Activated naive CD8-positive, alpha-beta T cell treated with anti-CD3 and anti-CD28 coated beads, Interleukin-2, amount 50 U/mL, for 24 hours (primary cell): ENCODE data around the gene NBR1.
"Not testable (repeated sequence)": the region's sequence is repeated elsewhere in the genome, so short reads cannot be mapped to it uniquely, and the experiment has no call there.

ENCODE experiments used
- ATAC-seq: fragments of 150-1000 bp; cut with Tn5 transposase; one replicate; pipeline ENCODE4 v1.10.0; 2021
- DNase-seq: peaks from one replicate; pipeline ENCODE4 v3.0.0; 2021
- H3K27ac Mint-ChIP-seq: one replicate; pipeline ENCODE4 v1.8.0; 2021; ENCODE audit warnings: mild to moderate bottlenecking, mixed read lengths
- H3K27me3 Mint-ChIP-seq: one replicate; pipeline ENCODE4 v1.8.0; 2021; ENCODE audit warnings: mixed read lengths
- H3K36me3 Mint-ChIP-seq: one replicate; pipeline ENCODE4 v1.8.0; 2021; ENCODE audit warnings: low read depth, mixed read lengths
- H3K4me1 Mint-ChIP-seq: one replicate; pipeline ENCODE4 v1.8.0; 2021; ENCODE audit warnings: mixed read lengths
- H3K4me3 Mint-ChIP-seq: one replicate; pipeline ENCODE4 v1.8.0; 2021; ENCODE audit warnings: mild to moderate bottlenecking, moderate library complexity, mixed read lengths
- H3K9me3 Mint-ChIP-seq: one replicate; pipeline ENCODE4 v1.8.0; 2021; ENCODE audit warnings: mixed read lengths

Gene NBR1

DNA sequence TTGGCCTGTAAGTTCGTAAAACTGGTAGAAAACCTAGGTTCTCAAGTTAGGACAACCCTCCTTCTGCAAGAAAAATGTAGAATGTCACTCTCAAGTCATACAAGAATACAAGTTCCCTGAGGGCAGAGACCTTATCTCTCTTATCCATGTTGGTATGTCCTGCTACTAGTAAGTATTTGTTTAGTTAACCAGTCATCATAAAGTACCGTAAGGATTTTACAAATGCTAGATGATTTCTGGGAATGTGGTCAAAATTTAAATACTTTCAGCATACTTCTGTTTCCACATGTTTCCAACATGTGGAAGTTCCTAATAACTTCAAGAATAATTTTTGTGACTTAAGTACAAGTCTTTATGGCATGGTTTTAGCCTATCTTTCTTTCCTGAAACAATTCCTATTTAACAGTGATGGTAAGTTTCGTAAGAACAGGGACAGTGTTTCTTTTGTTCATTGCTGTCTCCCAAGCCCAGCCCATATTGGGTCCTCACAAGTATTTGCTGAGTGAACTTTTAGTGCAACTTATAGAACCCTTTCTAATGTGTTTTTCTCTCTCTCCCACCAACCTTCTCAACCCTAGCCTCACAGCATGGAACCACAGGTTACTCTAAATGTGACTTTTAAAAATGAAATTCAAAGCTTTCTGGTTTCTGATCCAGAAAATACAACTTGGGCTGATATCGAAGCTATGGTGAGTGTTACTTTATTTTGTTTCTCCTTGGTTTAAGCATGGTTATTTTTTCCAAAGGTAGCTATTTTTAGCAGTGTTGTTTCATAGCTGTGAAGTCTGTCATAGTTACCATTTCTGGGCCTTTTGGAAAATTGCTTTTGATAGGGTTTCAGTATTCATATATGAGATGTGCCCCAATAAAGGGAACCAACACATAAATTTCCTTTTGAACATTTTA is 4.5 kb downstream of the NBR1 start:
- Mint-ChIP-seq H3K36me3 (peaks cover 12% of the 10 kb centered on the region), H3K4me1 (peaks cover 54% of the 10 kb centered on the region), H3K27me3 (no peaks in the 10 kb centered on the region), H3K9me3 (no peaks in the 10 kb centered on the region), H3K27ac (peak overlapping the region; percentile 97), H3K4me3 (peak overlapping the region; percentile 66)
- ATAC-seq (peak; percentile 31), DNase-seq (no peak)

GRCh38 chr17:43176119-43176570 is 5.1 kb downstream of the NBR1 start:
- Mint-ChIP-seq H3K36me3 (peaks cover 12% of the 10 kb centered on the region), H3K4me3 (peak overlapping the region; percentile 66)
- ATAC-seq = no peak

DNA sequence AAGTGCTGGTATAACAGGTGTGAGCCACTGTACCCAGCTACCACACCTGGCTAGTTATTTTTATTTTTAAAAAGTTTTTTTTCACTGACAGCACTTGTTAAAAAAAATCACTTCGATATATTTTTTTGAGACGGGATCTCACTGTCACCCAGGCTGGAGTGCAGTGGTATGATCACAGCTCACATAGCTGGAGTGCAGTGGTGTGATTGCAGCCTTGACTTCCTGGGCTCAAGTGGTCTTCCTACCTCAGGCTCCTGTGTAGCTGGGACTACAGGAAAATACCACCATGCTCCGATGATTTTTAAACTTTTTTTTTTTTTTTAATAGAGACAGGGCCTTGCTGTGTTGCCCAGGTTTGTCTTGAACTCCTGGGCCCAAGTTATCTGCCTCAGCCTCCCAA is 12.9 kb downstream of the NBR1 start:
- Mint-ChIP-seq H3K9me3 (no peaks in the 10 kb centered on the region), H3K27me3 (no peaks in the 10 kb centered on the region), H3K4me3 (no peak overlapping the region), H3K4me1 (no peaks in the 10 kb centered on the region), H3K27ac (no peak overlapping the region), H3K36me3 (peaks cover 15% of the 10 kb centered on the region)
- DNase-seq = no peak
- no peak for ATAC-seq

More at GRCh38 chr17:43176119-43176570, 5.1 kb downstream of the NBR1 start:
- Mint-ChIP-seq H3K4me1 (peaks cover 54% of the 10 kb centered on the region), H3K27ac (peak overlapping the region; percentile 97), H3K9me3 (no peaks in the 10 kb centered on the region), H3K27me3 (no peaks in the 10 kb centered on the region)
- no peak for DNase-seq

DNA sequence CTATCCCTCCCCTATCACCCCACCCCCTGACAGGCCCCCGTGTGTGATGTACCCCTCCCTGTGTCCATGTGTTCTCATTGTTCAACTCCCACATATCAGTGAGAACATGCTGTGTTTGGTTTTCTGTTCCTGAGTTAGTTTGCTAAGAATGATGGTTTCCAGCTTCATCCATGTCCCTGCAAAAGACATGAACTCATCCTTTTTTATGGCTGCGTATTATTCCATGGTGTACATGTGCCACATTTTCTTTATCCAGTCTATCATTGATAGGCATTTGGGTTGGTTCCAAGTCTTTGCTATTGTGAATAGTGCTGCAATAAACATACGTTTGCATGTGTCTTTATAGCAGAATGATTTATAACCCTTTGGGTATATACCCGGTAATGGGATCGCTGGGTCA is 15.6 kb downstream of the NBR1 start:
- H3K9me3 Mint-ChIP-seq, H3K27ac Mint-ChIP-seq, H3K4me1 Mint-ChIP-seq, H3K4me3 Mint-ChIP-seq, DNase-seq, ATAC-seq, H3K27me3 Mint-ChIP-seq: not testable (repeated sequence)
- peaks cover 32% of the 10 kb centered on the region for H3K36me3 Mint-ChIP-seq

DNA sequence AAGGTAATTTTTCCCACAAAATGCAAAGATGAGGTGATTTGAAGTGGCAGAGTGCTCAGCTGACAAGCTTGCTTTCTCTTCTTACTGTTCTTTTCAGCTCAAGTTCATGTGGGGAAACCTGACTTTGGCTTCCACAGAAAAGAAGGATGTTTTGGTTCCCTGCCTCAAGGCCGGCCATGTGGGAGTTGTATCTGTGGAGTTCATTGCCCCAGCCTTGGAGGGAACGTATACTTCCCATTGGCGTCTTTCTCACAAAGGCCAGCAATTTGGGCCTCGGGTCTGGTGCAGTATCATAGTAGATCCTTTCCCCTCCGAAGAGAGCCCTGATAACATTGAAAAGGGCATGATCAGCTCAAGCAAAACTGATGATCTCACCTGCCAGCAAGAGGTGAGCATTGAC is 22.2 kb downstream of the NBR1 start:
- H3K36me3 Mint-ChIP-seq = peaks cover 52% of the 10 kb centered on the region
- H3K27me3 Mint-ChIP-seq = no peaks in the 10 kb centered on the region
- no peak overlapping the region for H3K27ac Mint-ChIP-seq
- ATAC-seq = no peak
- no peak overlapping the region for H3K4me3 Mint-ChIP-seq
- no peaks in the 10 kb centered on the region for H3K9me3 Mint-ChIP-seq
- H3K4me1 Mint-ChIP-seq = no peaks in the 10 kb centered on the region
- DNase-seq = no peak

DNA sequence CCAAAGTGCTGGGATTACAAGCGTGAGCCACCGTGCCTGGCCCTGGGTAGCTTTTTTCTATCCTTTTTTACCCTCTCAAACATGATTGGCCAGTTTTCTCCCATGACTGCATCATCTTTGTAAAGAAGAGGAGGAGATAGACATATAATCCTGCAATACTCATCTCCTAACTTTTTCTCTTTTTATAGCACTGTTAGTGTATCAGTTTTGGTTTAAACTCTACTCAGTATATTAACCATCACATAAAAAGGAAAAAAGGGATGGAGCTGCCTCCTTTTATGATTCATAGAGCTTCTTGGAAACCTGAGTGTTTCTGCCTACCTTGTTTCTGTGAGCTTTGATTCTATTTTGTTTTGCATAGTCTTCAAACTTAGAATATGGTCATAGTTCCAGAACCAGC is 28.6 kb downstream of the NBR1 start:
- Mint-ChIP-seq H3K9me3 (no peaks in the 10 kb centered on the region), H3K27ac (peak overlapping the region; percentile 36), H3K4me3 (no peak overlapping the region)

GRCh38 chr17:43200127-43200526 is 29.1 kb downstream of the NBR1 start:
- ATAC-seq = peak; percentile 46
- Mint-ChIP-seq H3K27ac (peak overlapping the region; percentile 36), H3K4me3 (no peak overlapping the region), H3K9me3 (no peaks in the 10 kb centered on the region), H3K27me3 (no peaks in the 10 kb centered on the region), H3K4me1 (peaks cover 8% of the 10 kb centered on the region), H3K36me3 (peaks cover 39% of the 10 kb centered on the region)
- DNase-seq = no peak

More for the DNA sequence above, 28.6 kb downstream of the NBR1 start:
- no peak for ATAC-seq
- no peak for DNase-seq
- peaks cover 44% of the 10 kb centered on the region for H3K36me3 Mint-ChIP-seq
- H3K27me3 Mint-ChIP-seq = no peaks in the 10 kb centered on the region
- H3K4me1 Mint-ChIP-seq = peaks cover 8% of the 10 kb centered on the region

GRCh38 chr17:43203013-43203412 is 32.0 kb downstream of the NBR1 start:
- peaks cover 31% of the 10 kb centered on the region for H3K36me3 Mint-ChIP-seq
- ATAC-seq, H3K9me3 Mint-ChIP-seq, H3K4me3 Mint-ChIP-seq, DNase-seq, H3K27ac Mint-ChIP-seq, H3K27me3 Mint-ChIP-seq, H3K4me1 Mint-ChIP-seq: not testable (repeated sequence)

DNA sequence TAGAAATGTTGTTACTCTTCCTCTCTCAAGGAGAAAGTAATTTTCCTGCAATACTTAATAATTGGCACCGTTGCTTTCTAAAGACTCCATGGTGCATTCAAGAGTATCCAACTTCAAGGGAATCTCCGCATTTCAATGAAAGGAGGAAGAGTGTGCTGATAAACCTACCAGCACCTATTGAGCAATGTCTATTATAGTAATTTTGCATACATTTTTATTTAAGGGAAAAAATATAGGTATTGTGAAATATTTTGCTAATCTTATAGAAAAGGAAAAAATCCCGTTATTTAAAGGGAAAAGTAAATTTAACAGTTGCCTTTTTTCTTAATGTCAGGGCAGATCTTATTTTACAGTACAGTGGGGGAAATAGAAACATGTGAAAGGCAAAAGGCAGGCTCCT is 39.6 kb downstream of the NBR1 start:
- Mint-ChIP-seq H3K4me1 (peaks cover 26% of the 10 kb centered on the region), H3K4me3 (peak overlapping the region; percentile 92), H3K9me3 (no peaks in the 10 kb centered on the region), H3K27ac (peak overlapping the region; percentile 89), H3K27me3 (no peaks in the 10 kb centered on the region), H3K36me3 (peaks cover 11% of the 10 kb centered on the region)
- DNase-seq (no peak), ATAC-seq (no peak)

- Mint-ChIP-seq H3K9me3 (no peaks in the 10 kb centered on the region), H3K4me3 (peak overlapping the region; percentile 92), H3K4me1 (peaks cover 26% of the 10 kb centered on the region), H3K27ac (peak overlapping the region; percentile 89), H3K36me3 (peaks cover 16% of the 10 kb centered on the region), H3K27me3 (no peaks in the 10 kb centered on the region)
- no peak for DNase-seq
- no peak for ATAC-seq
Observed at GRCh38 chr17:43211123-43211479, 40.1 kb downstream of the NBR1 start.

DNA sequence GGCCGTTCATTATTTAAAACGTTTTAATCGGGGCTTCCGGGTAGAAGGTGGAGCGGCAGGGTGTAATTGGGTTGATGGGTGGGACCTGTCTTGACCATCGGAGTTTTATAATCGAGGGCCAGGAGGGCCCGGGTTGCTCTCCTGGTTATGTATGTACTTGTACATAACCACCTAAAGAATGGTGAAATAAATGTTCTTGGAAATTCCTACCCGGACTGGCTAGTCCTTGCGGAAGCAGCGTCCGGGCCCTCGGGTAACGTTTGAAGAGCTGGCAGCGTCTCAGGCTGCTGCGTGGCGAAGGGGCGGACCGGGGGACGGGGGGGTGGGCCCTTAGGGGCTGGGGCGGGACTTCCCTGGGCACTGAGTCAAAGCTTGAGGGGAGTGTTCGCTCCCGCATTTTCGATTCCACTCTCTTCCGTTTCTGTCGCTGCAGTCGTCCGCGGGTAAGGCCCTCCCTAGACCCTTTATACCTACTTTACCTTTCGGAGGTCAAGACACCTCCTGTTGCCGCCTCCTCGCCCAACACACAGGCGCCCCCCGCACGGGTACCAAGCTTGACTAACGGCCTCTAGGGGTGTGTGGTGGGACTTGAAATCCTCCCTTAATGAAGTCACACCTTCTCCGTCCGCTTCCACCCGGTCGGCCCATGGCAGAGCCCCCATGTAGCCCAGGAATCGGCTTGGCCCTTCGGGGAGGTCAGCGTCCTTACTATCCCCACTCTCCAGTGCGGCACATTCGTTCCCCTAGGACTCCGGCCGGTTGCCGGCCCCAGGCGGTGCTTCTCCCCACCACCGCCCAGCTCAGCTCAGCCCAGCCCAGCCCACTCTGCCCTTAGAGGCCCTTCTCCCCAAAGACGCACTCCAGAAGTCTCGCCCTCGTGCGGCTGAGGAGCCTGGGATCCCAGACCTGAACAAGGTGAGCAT is 40.7 kb downstream of the NBR1 start, which contains the start of gene TMEM106A:
Gene TMEM106A, plus strand, starts transcription at position 396 of the 923 bp plus-strand sequence. CDS start 1,167 bp downstream, outside the sequence.
- ATAC-seq (peak; percentile 94), DNase-seq (peak; percentile 81)
- H3K27ac Mint-ChIP-seq = peak within 1 kb of the TSS; percentile 89
- H3K9me3 Mint-ChIP-seq = no peaks in the 10 kb centered on the region
- H3K4me3 Mint-ChIP-seq = peak within 1 kb of the TSS; percentile 92
- peaks cover 20% of the 10 kb centered on the region for H3K36me3 Mint-ChIP-seq
- no peaks in the 10 kb centered on the region for H3K27me3 Mint-ChIP-seq
- peaks cover 28% of the 10 kb centered on the region for H3K4me1 Mint-ChIP-seq

- H3K4me1 Mint-ChIP-seq = peaks cover 40% of the 10 kb centered on the region
- DNase-seq (no peak), ATAC-seq (no peak)
- no peaks in the 10 kb centered on the region for H3K9me3 Mint-ChIP-seq
- H3K36me3 Mint-ChIP-seq = peaks cover 22% of the 10 kb centered on the region
- peak overlapping the region; percentile 89 for H3K27ac Mint-ChIP-seq
- no peaks in the 10 kb centered on the region for H3K27me3 Mint-ChIP-seq
- H3K4me3 Mint-ChIP-seq = peak overlapping the region; percentile 92
Observed at GRCh38 chr17:43212641-43213490, 41.9 kb downstream of the NBR1 start.

DNA sequence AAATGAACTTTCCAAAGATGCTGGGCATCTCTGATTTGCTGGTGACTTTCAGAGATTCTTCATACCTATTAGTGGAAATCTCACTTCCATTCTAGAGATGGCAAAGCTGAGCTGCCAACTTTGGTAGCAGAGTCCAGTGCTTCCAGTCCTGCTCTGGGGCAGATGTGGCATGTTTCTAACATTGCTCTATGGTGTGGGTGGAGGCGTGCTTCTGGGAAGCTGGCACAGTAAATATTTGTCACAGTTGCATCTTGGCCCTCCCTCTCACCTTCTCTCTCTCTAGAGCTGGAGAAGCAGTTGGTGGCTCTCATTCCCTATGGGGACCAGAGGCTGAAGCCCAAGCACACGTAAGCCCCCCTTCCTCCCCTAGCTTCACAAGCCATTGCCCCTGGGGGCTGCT is 42.5 kb downstream of the NBR1 start:
- H3K27ac Mint-ChIP-seq = peak overlapping the region; percentile 89
- peak overlapping the region; percentile 92 for H3K4me3 Mint-ChIP-seq
- no peaks in the 10 kb centered on the region for H3K9me3 Mint-ChIP-seq
- ATAC-seq = no peak
- H3K4me1 Mint-ChIP-seq = peaks cover 44% of the 10 kb centered on the region
- H3K27me3 Mint-ChIP-seq = no peaks in the 10 kb centered on the region
- no peak for DNase-seq
- H3K36me3 Mint-ChIP-seq = peaks cover 22% of the 10 kb centered on the region

DNA sequence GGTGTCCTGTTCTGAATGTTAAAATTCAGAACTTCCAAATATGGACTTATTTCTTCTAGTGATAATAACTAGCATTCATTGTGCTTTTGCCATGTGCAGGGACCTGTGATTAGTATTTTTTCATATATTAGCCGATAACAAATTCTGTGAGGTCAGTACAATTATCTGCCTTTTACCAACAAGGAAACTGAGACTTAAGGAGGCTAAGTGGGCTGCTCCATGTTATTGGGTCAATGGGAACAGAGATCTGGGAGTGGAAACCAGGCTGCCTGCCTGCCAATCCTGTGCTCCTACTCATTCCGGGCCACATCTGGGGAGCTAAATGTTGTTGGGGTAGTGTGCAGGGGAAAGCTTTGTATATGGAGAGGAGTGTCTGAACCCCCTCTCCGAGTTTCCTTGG is 44.3 kb downstream of the NBR1 start:
- Mint-ChIP-seq H3K36me3 (peaks cover 19% of the 10 kb centered on the region), H3K4me1 (peaks cover 47% of the 10 kb centered on the region), H3K27ac (no peak overlapping the region), H3K9me3 (no peaks in the 10 kb centered on the region), H3K4me3 (no peak overlapping the region), H3K27me3 (no peaks in the 10 kb centered on the region)
- ATAC-seq = no peak
- no peak for DNase-seq
